Measurements from ENCODE around the gene CEBPE. TPM values are rescaled to one million over a fixed set of nuclear protein-coding genes. Genes with fewer than 3 reads are reported as not detected.

The CEBPE gene
- total RNA-seq, 1 experiment from 2014 or later, result not detected

DNA sequence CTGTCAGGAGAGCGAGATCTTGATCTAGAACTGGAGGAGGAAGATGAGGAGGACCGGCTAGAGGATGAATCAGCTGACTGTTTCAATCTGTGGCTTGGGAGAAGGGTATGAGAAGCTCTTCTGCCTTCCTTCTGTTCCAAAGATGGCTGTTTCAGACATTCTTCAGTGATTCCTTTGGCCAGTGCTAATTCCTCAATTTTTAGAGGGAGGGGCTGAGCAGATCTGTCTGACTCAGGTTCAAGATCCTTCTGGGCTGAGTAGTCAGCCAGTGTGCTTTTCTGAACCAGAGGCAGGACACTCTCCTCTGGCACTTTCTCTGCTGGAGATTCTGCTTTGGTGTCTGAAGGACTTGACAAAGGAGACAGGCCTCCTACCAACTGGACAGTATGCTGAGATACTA is 39.3 kb downstream of the CEBPE start:
- Histone ChIP-seq H3K27me3 (ENCODE audit: insufficient read depth, low read depth) (no peaks in the 10 kb centered on the region), H2AFZ (no peak overlapping the region), H3K79me2 (ENCODE audit: low read depth) (peaks cover 18% of the 10 kb centered on the region; the same call in 1 of the 2 replicates), H3K4me1 (replicated peaks; ENCODE audit: insufficient read depth) (peaks cover 53% of the 10 kb centered on the region), H3K9me3 (ENCODE audit: insufficient read depth, low read depth) (no peaks in the 10 kb centered on the region), H4K20me1 (ENCODE audit: insufficient read depth) (no peaks in the 10 kb centered on the region), H3K9me2 (ENCODE audit: insufficient read depth) (no peaks in the 10 kb centered on the region), H3F3A (ENCODE audit: insufficient read depth, low read depth) (peaks cover 52% of the 10 kb centered on the region), H3K4me3 (no peak overlapping the region), H3K4me2 (no peak overlapping the region), H3K36me3 (ENCODE audit: low read depth) (peaks cover 33% of the 10 kb centered on the region), H3K27ac (peak overlapping the region; percentile 96)
- BruUV-seq (replicated peaks), result no TSS peak
- intact Hi-C loops (cut with micrococcal nuclease; ENCODE audit: unreplicated experiment), result loop anchor here (2.0 to 10.0 kb wide), 2 partner anchors 15 to 225 kb away; partner anchors contain the start of genes ACIN1, BCL2L2, C14orf119 and PPP1R3E
- no peak for TF ChIP-seq EZH2 (IDR thresholded peaks at IDR 0.05; ENCODE audit: low read depth)
- TF ChIP-seq, protein P1, sequence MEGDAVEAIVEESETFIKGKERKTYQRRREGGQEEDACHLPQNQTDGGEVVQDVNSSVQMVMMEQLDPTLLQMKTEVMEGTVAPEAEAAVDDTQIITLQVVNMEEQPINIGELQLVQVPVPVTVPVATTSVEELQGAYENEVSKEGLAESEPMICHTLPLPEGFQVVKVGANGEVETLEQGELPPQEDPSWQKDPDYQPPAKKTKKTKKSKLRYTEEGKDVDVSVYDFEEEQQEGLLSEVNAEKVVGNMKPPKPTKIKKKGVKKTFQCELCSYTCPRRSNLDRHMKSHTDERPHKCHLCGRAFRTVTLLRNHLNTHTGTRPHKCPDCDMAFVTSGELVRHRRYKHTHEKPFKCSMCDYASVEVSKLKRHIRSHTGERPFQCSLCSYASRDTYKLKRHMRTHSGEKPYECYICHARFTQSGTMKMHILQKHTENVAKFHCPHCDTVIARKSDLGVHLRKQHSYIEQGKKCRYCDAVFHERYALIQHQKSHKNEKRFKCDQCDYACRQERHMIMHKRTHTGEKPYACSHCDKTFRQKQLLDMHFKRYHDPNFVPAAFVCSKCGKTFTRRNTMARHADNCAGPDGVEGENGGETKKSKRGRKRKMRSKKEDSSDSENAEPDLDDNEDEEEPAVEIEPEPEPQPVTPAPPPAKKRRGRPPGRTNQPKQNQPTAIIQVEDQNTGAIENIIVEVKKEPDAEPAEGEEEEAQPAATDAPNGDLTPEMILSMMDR (conservative IDR thresholded peaks at IDR 0.05), result no peak
- POLR2A ChIA-PET (ENCODE audit: unreplicated experiment), result no interaction called here
- CTCF ChIA-PET, result no interaction called here
- DNase-seq, result no peak

DNA sequence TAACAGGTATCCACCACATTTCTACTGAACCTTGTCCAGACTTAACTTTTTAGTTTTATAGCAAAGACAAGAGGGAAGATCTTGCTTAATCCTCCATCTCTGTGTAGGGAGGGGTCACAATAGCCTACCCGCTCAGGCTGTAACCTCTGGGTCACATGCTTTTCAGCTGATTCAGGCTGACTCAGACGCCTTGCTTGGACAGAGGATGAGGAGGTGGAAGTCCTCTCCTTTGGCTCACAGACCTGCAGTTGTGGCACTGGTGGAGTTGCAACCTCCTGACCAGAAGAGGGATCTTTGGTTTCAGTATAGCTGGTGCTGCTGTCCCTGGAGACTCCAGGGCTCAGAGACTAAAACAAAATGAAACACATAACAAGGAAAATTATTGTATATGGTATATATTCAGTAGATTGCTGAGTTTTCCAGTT is 40.4 kb downstream of the CEBPE start:
- BruUV-seq (replicated peaks), result no TSS peak
- peak; percentile 77 to 96 for DNase-seq
- no peaks in the 10 kb centered on the region for H4K20me1 ChIP-seq (ENCODE audit: insufficient read depth)
- POLR2A ChIA-PET (ENCODE audit: unreplicated experiment), result interaction anchor here (1.0 kb wide), 2 partner anchors 17 to 205 kb away, joined by 5 to 6 read pairs; no protein-coding TSS in a partner anchor
- CTCF ChIA-PET, result interaction anchor here (0.6 to 2.8 kb wide), 3 partner anchors 10 to 92 kb away, joined by 3 to 15 read pairs (median 4); no protein-coding TSS in a partner anchor
- TF ChIP-seq, protein P1 (conservative IDR thresholded peaks at IDR 0.05), result no peak
- TF ChIP-seq EZH2 (IDR thresholded peaks at IDR 0.05; ENCODE audit: low read depth), result no peak
- H3K4me2 ChIP-seq, result peak overlapping the region; percentile 56
- no peaks in the 10 kb centered on the region for H3K9me3 ChIP-seq (ENCODE audit: insufficient read depth, low read depth)
- intact Hi-C loops (cut with micrococcal nuclease; ENCODE audit: unreplicated experiment), result loop anchor here (2.0 to 10.0 kb wide), 2 partner anchors 16 to 226 kb away; partner anchors contain the start of genes ACIN1, BCL2L2, C14orf119 and PPP1R3E
- H3K4me1 ChIP-seq (replicated peaks; ENCODE audit: insufficient read depth), result peaks cover 53% of the 10 kb centered on the region
- H3K36me3 ChIP-seq (ENCODE audit: low read depth), result peaks cover 33% of the 10 kb centered on the region
- H2AFZ ChIP-seq, result no peak overlapping the region
- H3K27me3 ChIP-seq (ENCODE audit: insufficient read depth, low read depth), result no peaks in the 10 kb centered on the region
- H3F3A ChIP-seq (ENCODE audit: insufficient read depth, low read depth), result peaks cover 52% of the 10 kb centered on the region
- peak overlapping the region; percentile 96 for H3K27ac ChIP-seq
- no peaks in the 10 kb centered on the region for H3K9me2 ChIP-seq (ENCODE audit: insufficient read depth)
- no peak overlapping the region for H3K4me3 ChIP-seq
- H3K79me2 ChIP-seq (ENCODE audit: low read depth), result peaks cover 20% of the 10 kb centered on the region; the same call in 1 of the 2 replicates

DNA sequence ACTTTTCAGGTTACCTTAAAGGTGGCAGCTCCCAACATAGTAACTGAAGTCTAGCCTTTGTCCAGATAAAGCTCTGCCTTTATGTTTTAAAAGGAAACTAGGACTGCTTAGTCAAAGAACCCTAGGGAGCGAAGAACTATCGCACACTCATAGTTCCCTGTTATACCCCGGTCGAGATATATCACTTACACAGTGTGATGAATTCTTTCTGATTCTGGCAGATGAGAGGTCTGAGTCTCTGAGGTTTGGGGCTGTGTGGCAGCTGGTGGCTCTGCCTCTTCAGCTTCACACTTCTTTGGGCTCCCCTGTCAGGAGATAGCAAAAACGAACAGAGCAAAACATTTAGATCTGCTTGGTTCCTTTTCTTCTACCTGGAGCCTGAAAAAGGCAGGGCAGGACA is 41.1 kb downstream of the CEBPE start:
- Histone ChIP-seq H3K27me3 (ENCODE audit: insufficient read depth, low read depth) (no peaks in the 10 kb centered on the region), H2AFZ (no peak overlapping the region), H4K20me1 (ENCODE audit: insufficient read depth) (no peaks in the 10 kb centered on the region), H3F3A (ENCODE audit: insufficient read depth, low read depth) (peaks cover 59% of the 10 kb centered on the region), H3K79me2 (ENCODE audit: low read depth) (peaks cover 20% of the 10 kb centered on the region; the same call in 1 of the 2 replicates), H3K4me1 (replicated peaks; ENCODE audit: insufficient read depth) (peaks cover 58% of the 10 kb centered on the region), H3K4me3 (peak overlapping the region; percentile 1; the same call in 1 of the 2 replicates), H3K4me2 (peak overlapping the region; percentile 56), H3K27ac (peak overlapping the region; percentile 92), H3K36me3 (ENCODE audit: low read depth) (peaks cover 35% of the 10 kb centered on the region), H3K9me2 (ENCODE audit: insufficient read depth) (no peaks in the 10 kb centered on the region), H3K9me3 (ENCODE audit: insufficient read depth, low read depth) (no peaks in the 10 kb centered on the region)
- POLR2A ChIA-PET (ENCODE audit: unreplicated experiment), result no interaction called here
- intact Hi-C loops (cut with micrococcal nuclease; ENCODE audit: unreplicated experiment), result loop anchor here (2.0 to 10.0 kb wide), 2 partner anchors 17 to 227 kb away; partner anchors contain the start of genes ACIN1, BCL2L2, C14orf119 and PPP1R3E
- CTCF ChIA-PET, result interaction anchor here (2.8 kb wide), 1 partner anchor 9 kb away, joined by 15 read pairs; no protein-coding TSS in a partner anchor
- no TSS peak for BruUV-seq (replicated peaks)
- TF ChIP-seq, protein P1 (conservative IDR thresholded peaks at IDR 0.05), result no peak
- no peak for TF ChIP-seq EZH2 (IDR thresholded peaks at IDR 0.05; ENCODE audit: low read depth)
- no peak for DNase-seq
